Cardiac fibroblast (primary cell): ENCODE results near the gene DDI1.

ENCODE experiments used
- DNase-seq, 2 donors: peaks; one replicate each; pipeline versions ENCODE4 v3.0.0 to v3.0.0-alpha.2; 2010; ENCODE audit warnings: low read depth in 2 of 2
- H3K4me3 ChIP-seq, 2 donors: replicated peaks in 1 of 2; 1 replicate in 1 of 2; 2 replicates in 1 of 2; pipeline ENCODE4 v1.5.1; 2011; ENCODE audit warnings: low read depth in 2 of 2, low read length in 2 of 2, mild to moderate bottlenecking in 2 of 2, moderate library complexity in 1 of 2
- TF ChIP-seq, protein P1 (sequence below): IDR thresholded peaks from one replicate; pipeline ENCODE4 v1.5.1; 2011; ENCODE audit warnings: low read depth, mild to moderate bottlenecking, low read length, inconsistent platforms

DDI1 gene

DNA sequence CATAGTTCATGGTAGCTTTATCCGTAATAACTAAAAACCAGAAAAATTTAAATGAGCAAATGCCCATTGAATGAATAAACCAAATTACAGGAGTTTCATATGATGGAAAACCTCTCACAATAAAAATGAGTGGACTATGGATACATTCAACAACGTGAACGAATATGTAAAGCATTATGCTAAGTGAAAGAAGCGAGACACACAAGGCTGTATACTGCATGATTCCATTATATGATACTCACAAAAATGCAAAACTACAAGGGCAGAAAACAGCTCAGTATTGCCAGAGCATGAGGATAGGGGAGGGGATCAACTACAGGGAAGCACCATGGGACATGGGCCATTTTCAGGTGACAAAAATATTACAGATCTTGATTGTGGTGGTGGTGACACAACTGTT, 22.2 kb downstream of the DDI1 start:
- DNase-seq, result no peak
- no peak overlapping the region for H3K4me3 ChIP-seq
- TF ChIP-seq, protein P1, sequence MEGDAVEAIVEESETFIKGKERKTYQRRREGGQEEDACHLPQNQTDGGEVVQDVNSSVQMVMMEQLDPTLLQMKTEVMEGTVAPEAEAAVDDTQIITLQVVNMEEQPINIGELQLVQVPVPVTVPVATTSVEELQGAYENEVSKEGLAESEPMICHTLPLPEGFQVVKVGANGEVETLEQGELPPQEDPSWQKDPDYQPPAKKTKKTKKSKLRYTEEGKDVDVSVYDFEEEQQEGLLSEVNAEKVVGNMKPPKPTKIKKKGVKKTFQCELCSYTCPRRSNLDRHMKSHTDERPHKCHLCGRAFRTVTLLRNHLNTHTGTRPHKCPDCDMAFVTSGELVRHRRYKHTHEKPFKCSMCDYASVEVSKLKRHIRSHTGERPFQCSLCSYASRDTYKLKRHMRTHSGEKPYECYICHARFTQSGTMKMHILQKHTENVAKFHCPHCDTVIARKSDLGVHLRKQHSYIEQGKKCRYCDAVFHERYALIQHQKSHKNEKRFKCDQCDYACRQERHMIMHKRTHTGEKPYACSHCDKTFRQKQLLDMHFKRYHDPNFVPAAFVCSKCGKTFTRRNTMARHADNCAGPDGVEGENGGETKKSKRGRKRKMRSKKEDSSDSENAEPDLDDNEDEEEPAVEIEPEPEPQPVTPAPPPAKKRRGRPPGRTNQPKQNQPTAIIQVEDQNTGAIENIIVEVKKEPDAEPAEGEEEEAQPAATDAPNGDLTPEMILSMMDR, result no peak

DNA sequence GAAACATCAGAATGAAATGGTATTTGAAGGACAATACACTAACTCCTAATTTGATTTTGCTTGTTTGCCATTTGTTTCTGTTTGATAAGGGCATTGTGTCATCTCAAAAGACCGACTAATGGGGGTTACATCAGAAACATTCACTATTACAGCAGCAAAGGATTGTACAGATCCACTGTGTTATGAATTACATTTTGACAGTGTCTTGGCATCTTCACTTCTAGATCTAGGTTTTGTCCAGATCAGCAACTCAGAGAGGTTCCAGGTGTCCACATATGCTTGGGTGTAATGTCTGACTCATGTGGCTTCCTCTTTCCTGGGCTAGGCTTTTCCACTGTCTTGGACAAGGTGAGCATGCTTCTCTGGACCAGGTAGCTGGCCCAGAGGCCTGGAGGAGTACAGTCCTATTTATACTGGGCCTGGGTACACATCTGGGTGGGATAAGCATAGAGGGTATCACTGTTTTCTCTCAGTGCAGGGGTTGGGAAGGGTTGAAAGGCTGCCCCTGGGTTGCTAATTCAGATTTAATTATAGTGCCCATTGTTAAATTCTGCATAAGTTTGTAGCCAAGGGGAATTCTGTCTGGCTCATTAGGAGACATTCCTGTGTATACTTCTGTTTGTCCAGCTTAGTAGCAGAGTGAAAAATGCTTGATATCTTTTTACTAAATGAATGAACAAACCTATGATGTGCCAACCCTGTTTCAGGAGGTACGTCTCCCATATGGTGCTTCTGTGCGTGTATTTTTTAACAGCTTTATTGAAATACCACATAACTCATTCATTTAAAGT, 23.8 kb downstream of the DDI1 start:
- DNase-seq, result no peak
- TF ChIP-seq, protein P1, result no peak
- H3K4me3 ChIP-seq, result no peak overlapping the region

DNA sequence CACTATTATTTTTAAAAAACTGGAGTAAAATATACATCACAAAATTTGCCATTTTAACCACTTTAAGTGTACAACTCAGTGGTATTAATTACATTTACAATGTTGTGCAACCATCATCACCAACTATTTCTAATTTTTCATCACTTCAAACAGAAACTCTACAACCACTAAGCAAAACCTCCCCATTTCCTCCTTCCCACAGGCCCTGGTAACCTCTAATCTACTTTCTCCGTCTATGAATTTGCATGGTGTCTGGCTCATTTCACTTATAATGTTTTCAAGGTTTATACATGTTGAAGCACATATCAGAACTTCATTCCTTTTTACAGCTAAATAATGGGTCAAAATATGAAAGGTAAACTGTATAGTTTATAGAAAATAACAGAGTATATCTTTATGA, 24.4 kb downstream of the DDI1 start:
- DNase-seq, result no peak
- TF ChIP-seq, protein P1, result no peak
- no peak overlapping the region for H3K4me3 ChIP-seq

DNA sequence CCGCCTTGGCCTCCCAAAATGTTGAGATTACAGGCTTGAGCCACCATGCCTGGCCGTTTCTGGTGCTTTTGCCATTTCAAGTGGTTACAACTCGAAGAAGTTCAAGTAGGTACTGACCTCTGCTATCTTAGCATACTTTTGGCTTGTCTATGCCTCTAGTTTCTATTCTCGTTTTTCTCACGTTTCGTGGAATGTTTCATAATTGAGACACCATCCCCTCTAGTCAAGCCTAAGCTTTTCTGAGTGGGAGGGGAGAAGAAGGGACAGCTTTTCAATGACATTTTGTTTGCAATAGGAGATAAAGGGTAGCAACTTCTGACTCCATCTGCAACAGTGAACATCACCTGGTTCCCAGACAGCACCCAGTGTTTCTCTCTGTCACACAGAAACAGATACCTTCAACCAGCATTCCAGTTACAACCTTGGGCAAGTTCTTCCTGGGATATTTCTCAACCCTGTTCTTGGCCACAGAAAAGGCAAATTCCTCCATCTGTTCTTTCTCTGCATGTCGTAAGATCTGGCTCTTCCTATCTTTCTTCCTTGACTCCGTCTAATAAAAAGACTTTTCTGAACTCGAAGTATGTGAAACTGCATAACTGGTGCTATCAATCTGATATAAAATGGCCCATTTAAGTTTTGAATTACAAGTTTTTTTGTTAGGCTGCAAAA, 25.5 kb downstream of the DDI1 start:
- peak; percentile 22 to 77 for DNase-seq
- H3K4me3 ChIP-seq, result no peak overlapping the region

DNA sequence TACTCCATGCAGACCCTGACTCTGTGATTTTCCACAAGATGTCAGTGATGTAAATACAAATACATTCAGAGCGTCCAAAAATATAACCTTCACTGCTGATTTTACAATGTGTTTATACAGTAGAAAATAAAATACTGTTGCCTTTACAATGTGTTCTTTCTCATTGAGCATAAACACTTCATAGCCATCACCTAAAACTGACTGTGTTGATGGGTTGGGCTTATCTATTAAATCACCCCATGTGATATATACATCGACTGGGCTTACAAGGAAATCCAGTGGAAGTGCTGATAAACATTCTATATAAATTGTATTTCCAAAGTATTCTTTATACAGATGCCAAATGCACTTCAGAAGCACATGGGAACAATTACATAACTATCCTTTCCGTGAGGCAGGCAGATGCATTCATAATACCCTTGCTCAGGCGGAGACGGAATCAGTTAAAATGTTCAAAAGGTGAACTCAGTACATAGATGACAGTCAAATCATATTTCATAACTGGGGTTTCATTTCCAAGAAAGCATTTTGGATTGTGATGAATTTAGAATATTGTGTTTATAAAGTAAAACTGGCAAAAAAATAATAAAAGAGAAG, 27.7 kb downstream of the DDI1 start:
- no peak overlapping the region for H3K4me3 ChIP-seq
- TF ChIP-seq, protein P1, result no peak
- DNase-seq, result no peak

More for the DNA sequence above, 25.5 kb downstream of the DDI1 start:
- TF ChIP-seq, protein P1, result no peak

DNA sequence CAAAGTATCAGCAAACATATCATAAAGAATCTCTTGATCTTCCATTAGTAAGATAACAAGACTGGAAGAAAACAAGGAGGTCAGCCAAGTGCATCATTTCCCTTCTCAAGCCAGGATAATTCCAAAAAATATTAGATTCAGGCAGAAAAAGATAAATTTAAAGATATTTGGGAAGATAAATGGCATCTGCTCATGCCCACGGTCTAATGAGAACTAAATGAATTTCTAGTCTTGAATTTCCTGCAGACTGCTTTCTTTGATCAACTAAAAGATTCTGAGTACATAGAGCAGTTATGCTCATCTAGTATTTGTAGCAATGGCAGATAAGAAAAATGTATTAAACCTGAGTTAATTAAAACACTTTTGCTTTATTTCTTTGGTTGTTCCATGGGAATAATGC, 31.1 kb downstream of the DDI1 start:
- no peak overlapping the region for H3K4me3 ChIP-seq
- TF ChIP-seq, protein P1, result no peak
- DNase-seq, result no peak
